Measurements from ENCODE around the gene APC2. TPM values are rescaled to one million over a fixed set of nuclear protein-coding genes. Genes with fewer than 3 reads are reported as not detected.

Gene APC2
- total RNA-seq, 1 experiment from 2014 or later: 0.68 TPM

DNA sequence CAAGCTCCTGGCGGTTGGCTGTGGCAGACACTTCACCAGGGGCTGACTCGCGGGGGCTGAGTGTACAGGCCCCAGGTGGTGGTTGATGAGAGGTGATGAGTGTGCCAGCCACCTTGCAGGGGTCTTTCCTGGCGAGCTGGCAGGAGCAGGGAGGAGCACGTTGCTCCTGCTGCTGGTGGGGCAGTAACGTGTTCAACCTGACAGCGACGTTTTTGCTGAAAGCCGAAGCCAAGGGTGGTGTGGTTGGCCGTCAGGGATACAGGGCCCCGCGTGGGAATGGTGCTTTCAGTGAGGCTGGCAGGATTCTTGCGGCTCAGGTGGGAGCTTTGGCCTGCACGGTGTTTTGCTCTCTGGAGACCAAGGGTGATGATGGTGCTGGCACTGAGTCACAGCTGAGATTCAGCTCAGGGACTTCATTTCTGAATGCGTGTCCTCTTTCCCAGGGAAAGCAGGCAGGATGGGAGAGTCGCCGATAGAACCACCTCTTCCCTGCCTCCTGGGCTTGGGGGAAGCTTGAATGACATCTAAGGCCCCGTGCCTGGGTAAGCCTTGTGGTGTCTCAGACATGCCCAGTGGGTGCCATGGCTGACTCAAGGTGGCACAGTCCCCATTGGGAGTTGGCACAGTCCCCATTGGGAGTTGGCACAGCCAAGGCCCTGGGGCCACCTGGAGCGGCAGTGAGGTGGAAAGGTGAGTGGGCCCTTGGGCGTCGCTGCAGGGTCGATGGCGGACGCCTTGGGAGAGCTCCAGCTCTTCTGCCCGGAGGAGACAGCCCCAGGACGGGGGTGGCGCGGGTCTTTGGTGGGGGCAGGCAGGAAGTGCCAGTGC, 33.7 kb upstream of the APC2 start:
- H4K20me1 ChIP-seq (ENCODE audit: control insufficient read depth, insufficient read depth, insufficient read length): peaks cover 2% of the 10 kb centered on the region
- H3K9me3 Mint-ChIP-seq: peaks cover 0 to 2% of the 10 kb centered on the region in 2 experiments; a peak in 1 of 5 replicates
- H2BK20ac ChIP-seq (ENCODE audit: low read depth, low read length, poor library complexity, severe bottlenecking): no peak overlapping the region
- peak overlapping the region; percentile 48 to 72; a peak in 4 of 5 replicates for H3K4me3 Mint-ChIP-seq
- no peak overlapping the region for H2BK120ac ChIP-seq (ENCODE audit: low read depth, low read length, poor library complexity, severe bottlenecking)
- no peak overlapping the region for H3K18ac ChIP-seq (ENCODE audit: insufficient read length, low read depth, low read length)
- H3K9me3 ChIP-seq (ENCODE audit: control insufficient read depth, low read depth, low read length): no peaks in the 10 kb centered on the region
- H3K79me1 ChIP-seq (ENCODE audit: insufficient read depth, low read depth, low read length, poor library complexity, severe bottlenecking): peaks cover 8% of the 10 kb centered on the region
- H3K27ac Mint-ChIP-seq: peak overlapping the region; percentile 93 to 94 (median 94); a peak in 5 of 7 replicates
- no peak overlapping the region for H4K5ac ChIP-seq (ENCODE audit: insufficient read length, low read depth, low read length)
- peaks cover 38 to 40% of the 10 kb centered on the region in 2 experiments for H3K4me1 Mint-ChIP-seq
- no CpG with 5 or more reads among the region's 28 CpGs for WGBS (ENCODE audit: extremely low coverage, insufficient read length, low lambda C conversion rate)
- H2BK12ac ChIP-seq (ENCODE audit: insufficient read length, low read depth, low read length): no peak overlapping the region
- no peak overlapping the region for H3T11ph ChIP-seq (ENCODE audit: low read length)
- H3K27me3 ChIP-seq (ENCODE audit: insufficient read depth, low read length): no peaks in the 10 kb centered on the region
- H3K56ac ChIP-seq (ENCODE audit: insufficient read length, low read depth, low read length): no peak overlapping the region
- H3K9ac ChIP-seq (ENCODE audit: extremely low read depth, insufficient read length, low read length): no peak overlapping the region
- peaks cover 19 to 68% (median 50%) of the 10 kb centered on the region in 3 experiments for H3K36me3 Mint-ChIP-seq (ENCODE audit: insufficient read depth in 1 of 3, low read depth in 3 of 3)
- peaks cover 59% of the 10 kb centered on the region; the same call in 1 of the 2 replicates for H3K79me2 ChIP-seq (ENCODE audit: insufficient read depth, low read length)
- no peaks in the 10 kb centered on the region; the same call in 1 of the 2 replicates for H3K4me1 ChIP-seq (ENCODE audit: insufficient read depth, low read length)
- no peak overlapping the region for H2BK5ac ChIP-seq (ENCODE audit: insufficient read length, low read length)
- no peak overlapping the region for H2BK15ac ChIP-seq (ENCODE audit: low read depth, low read length)
- no peak overlapping the region for H3K23ac ChIP-seq (ENCODE audit: insufficient read length, low read depth, low read length)
- no peak overlapping the region for H4K8ac ChIP-seq (replicated peaks; ENCODE audit: insufficient read length, low read depth, low read length)
- H4K91ac ChIP-seq (ENCODE audit: insufficient read length, low read depth, low read length): no peak overlapping the region
- no peak overlapping the region for H2AFZ ChIP-seq (ENCODE audit: low read length)
- H2AK5ac ChIP-seq (ENCODE audit: insufficient read length, low read length): no peak overlapping the region
- no peak overlapping the region for H3K4me2 ChIP-seq (ENCODE audit: insufficient read depth, insufficient read length, low read length)
- no peak for DNase-seq
- H3K27me3 Mint-ChIP-seq (ENCODE audit: low read depth): no peaks in the 10 kb centered on the region
- TF ChIP-seq, protein P1, sequence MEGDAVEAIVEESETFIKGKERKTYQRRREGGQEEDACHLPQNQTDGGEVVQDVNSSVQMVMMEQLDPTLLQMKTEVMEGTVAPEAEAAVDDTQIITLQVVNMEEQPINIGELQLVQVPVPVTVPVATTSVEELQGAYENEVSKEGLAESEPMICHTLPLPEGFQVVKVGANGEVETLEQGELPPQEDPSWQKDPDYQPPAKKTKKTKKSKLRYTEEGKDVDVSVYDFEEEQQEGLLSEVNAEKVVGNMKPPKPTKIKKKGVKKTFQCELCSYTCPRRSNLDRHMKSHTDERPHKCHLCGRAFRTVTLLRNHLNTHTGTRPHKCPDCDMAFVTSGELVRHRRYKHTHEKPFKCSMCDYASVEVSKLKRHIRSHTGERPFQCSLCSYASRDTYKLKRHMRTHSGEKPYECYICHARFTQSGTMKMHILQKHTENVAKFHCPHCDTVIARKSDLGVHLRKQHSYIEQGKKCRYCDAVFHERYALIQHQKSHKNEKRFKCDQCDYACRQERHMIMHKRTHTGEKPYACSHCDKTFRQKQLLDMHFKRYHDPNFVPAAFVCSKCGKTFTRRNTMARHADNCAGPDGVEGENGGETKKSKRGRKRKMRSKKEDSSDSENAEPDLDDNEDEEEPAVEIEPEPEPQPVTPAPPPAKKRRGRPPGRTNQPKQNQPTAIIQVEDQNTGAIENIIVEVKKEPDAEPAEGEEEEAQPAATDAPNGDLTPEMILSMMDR (conservative IDR thresholded peaks at IDR 0.05): no peak
- no peaks in the 10 kb centered on the region for H3K23me2 ChIP-seq (ENCODE audit: insufficient read length, low read depth, low read length, poor library complexity, severe bottlenecking)
- no peak overlapping the region for H3K27ac ChIP-seq (ENCODE audit: insufficient read length, low read depth, low read length)
- H3K4ac ChIP-seq (ENCODE audit: low read depth, low read length): no peak overlapping the region
- peak overlapping the region; percentile 4; the same call in 1 of the 2 replicates for H3K14ac ChIP-seq (ENCODE audit: insufficient read depth, low read length)
